ENCODE measurements around the gene C3orf20.
A peak's percentile ranks its signal among the peaks of the same experiment; 100 is the strongest.
"Not testable (repeated sequence)": the region's sequence is repeated elsewhere in the genome, so short reads cannot be mapped to it uniquely, and the experiment has no call there.

C3orf20 gene

DNA sequence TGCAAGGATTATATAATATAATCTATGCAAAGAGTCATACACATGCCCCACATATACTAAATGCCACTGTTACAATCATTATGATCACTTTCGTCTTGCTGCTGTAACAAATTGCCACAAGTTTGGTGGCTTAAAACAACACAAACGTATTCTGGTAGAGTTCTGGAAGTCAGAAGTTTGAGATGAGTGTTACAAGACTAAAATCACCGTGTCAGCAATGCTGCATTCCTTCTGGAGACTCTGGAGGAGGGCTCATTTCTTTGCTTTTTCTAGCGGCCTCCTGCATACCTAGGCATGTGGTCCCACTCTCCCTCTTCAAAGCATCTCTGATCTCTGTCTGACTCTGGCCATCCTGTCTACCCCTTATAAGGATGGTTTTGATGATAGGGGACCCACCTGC lies 24.7 kb upstream of the C3orf20 start:
- DNase-seq (ENCODE audit: low read depth), result no peak

DNA sequence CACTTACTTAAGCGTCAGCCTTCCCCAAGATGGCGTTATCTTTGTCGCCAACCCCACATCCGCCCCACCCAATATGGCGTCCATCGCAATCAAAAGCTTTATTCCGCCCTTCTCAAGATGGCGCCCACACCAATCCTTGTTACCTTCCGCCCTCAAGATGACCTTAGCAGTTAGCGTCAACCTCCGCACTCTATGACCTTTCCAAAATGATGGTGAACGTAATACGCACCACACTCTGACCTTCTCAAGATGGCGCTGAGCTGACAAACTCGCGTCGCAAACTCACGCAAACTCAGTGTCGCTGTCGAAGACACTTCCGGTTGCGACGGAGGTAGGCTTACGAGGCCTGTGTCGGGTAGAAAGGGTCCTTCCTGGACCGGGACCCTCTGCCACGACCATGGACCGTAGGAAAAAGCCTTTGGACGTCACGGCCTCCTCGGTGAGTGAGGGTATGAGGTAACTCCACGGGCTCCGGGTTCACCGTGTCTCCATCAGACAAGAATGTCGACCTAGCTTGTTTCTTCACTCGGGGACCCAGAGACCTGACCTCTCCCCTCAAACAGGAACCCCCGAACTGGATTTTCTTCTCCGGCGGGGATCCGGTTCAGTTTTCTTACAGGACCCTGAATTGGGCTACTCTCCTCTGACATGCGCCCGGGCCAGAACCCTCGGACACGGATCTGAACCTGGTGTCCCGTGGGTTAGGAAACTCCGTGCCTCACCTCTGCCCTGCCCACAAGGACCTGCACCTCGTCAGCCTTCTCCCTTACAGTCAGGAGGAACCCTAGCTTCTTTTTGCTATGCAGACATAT lies 23.3 kb upstream of the C3orf20 start, which contains the start of gene CCDC174:
TSS of gene CCDC174 (plus strand) at position 323 of the 812 bp plus-strand sequence. CDS start at position 398, 75 bp downstream.
- DNase-seq (ENCODE audit: low read depth), result peak; percentile 99

GRCh38 chr3:14652360-14652907 lies 22.5 kb upstream of the C3orf20 start:
- not testable (repeated sequence) for DNase-seq (ENCODE audit: low read depth)

- DNase-seq (ENCODE audit: low read depth), result no peak
Observed at GRCh38 chr3:14657579-14657978, 17.4 kb upstream of the C3orf20 start.

DNA sequence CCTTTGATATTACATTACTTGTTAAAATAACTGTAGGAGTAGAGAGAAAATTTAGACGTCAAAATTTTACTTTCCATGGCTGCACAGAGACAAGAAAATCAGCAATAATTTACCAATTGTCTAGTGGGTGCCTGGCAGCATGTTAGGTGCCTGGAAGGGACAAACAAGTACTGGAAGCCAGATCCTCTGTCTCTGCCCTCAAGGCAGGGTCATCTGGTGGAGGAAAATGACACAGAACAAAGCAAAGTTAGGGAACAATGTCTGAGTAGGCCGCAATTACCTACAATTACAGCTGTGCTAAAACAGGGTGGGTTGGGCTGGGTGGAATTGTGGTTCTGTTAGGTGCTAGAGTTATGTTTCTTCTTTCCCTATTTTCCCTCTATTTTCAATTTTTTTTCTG lies 16.0 kb upstream of the C3orf20 start:
- no peak for DNase-seq (ENCODE audit: low read depth)

DNA sequence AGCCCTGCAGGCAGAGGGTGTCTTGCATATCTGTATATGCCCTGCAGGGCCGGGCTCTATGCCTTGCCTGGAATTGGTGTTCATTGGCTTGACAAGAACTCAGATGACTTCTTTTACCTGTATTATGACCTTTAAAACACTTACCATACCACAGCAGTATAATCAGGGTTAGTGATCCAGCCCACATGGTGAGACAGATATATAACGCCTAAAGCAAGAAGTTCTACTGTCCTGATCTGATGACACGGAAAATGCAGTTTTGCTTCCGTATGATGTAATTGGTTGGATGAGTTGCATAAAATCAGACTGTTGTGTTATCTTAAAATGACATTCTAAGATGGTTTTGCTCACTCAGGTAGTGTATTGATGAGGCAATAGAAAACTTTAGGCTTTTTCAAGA lies 14.0 kb upstream of the C3orf20 start:
- DNase-seq (ENCODE audit: low read depth), result no peak

GRCh38 chr3:14663396-14664135 lies 11.4 kb upstream of the C3orf20 start:
- DNase-seq (ENCODE audit: low read depth), result no peak

DNA sequence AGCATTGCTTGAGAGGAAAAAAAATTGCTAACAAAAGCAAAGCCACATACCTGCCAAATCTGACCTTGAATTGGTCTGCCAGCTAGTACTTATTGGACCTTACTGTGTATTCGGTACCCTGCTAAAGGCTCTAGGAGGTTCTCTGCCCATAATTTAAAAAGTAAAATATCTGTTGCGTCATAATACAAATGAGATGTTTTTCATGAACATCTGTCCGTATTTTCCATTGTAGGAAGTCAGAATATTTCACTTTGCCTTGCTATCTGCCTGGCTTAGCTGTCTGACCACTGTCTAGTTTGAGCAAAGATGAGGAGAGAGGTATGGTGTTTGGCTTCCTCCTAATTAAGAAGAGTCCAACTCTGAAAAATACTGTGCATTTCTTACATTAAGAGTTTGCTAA lies 10.8 kb upstream of the C3orf20 start:
- no peak for DNase-seq (ENCODE audit: low read depth)

- no peak for DNase-seq (ENCODE audit: low read depth)
Observed at GRCh38 chr3:14672588-14672987, 2.4 kb upstream of the C3orf20 start.

DNA sequence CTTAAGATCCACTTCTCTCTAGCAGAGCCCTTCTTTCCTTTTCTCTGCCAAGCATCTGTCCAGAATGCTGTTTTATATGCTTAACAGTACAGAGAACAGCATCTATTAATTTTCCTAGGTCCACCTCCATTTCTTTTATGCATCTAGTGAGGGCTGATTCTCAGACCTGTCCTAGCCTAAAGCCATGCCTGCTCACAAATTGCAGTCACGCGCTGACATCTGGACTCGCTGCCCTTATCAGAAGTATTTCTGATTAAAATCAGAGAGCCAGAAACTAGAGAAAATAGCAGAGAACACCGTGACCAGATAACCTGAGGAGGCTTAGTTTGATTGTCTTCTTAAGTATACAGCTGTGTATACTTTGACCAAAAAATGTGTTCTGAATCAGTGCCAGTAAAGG lies 1.9 kb downstream of the C3orf20 start:
- DNase-seq (ENCODE audit: low read depth), result no peak

DNA sequence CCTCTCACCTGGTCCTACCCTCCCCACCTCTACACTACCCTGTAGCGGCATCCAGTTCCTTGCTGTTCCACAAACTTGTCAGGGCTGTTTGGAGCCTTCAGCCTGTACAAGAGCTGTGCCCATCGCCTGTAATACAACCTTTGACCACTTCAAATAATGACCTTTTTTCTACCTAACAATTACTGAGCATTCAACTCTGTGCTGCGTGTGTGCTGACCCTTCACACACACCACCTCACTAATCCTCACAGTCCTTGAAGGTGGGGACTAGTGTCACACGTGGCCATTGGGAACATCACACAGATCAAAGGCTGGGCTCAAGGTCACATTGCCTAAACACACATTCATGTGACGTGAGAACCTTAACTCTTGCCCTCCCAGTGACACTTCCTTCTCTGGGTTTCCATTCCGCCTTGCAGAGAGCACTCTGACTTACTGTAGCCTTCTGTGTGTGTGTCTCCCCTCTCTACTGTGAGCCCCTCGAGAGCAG lies 3.1 kb downstream of the C3orf20 start:
- no peak for DNase-seq (ENCODE audit: low read depth)

GRCh38 chr3:14680115-14680514 lies 5.2 kb downstream of the C3orf20 start:
- no peak for DNase-seq (ENCODE audit: low read depth)

- no peak for DNase-seq (ENCODE audit: low read depth)
Observed at GRCh38 chr3:14680716-14681115, 5.8 kb downstream of the C3orf20 start.

DNA sequence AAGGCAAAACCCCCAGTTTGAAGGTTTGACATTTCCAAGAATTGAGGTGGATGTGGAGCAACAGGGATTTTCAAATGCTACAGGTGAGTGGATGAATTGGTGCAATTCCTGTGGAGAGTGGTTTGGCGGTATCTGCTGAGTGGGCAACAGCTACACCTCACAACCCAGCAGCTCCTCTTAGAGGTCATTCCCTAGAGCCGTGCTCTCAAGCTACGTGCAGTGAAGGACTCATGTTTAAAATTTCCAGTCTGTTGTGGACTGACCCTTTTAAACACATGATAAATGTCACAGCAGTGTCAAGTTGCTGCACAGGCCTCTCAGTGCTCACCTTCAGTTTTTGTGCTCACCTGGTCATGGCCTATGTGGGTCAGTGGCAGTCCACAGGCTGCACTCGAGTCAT lies 9.5 kb downstream of the C3orf20 start:
- no peak for DNase-seq (ENCODE audit: low read depth)

DNA sequence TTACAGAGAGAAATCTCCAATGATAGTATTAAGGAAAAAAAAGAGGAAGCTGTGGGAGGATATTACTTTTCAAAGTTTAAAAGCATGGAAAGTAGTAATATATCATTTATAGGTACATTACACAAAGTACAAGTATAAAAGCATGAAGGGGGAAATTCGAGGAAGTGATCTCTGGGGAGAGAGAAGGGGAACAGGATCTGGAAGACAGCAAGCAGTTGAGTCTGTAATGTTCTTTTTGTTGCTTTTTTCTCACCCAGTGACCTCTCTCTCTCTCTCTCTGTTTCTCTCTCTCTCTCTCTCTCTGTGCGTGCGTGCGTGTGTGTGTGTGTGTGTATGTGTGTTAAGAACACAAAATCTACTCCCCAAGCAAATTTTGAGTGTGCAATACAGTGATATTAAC lies 10.2 kb downstream of the C3orf20 start:
- DNase-seq (ENCODE audit: low read depth), result no peak

GRCh38 chr3:14687360-14687759 lies 12.4 kb downstream of the C3orf20 start:
- DNase-seq (ENCODE audit: low read depth), result no peak

- DNase-seq (ENCODE audit: low read depth), result no peak
Observed at GRCh38 chr3:14688525-14688924, 13.6 kb downstream of the C3orf20 start.

- DNase-seq (ENCODE audit: low read depth), result no peak
Observed at GRCh38 chr3:14689247-14689980, 14.5 kb downstream of the C3orf20 start.

- no peak for DNase-seq (ENCODE audit: low read depth)
Observed at GRCh38 chr3:14691239-14691638, 16.3 kb downstream of the C3orf20 start.

GRCh38 chr3:14691719-14692118 lies 16.8 kb downstream of the C3orf20 start:
- no peak for DNase-seq (ENCODE audit: low read depth)

DNA sequence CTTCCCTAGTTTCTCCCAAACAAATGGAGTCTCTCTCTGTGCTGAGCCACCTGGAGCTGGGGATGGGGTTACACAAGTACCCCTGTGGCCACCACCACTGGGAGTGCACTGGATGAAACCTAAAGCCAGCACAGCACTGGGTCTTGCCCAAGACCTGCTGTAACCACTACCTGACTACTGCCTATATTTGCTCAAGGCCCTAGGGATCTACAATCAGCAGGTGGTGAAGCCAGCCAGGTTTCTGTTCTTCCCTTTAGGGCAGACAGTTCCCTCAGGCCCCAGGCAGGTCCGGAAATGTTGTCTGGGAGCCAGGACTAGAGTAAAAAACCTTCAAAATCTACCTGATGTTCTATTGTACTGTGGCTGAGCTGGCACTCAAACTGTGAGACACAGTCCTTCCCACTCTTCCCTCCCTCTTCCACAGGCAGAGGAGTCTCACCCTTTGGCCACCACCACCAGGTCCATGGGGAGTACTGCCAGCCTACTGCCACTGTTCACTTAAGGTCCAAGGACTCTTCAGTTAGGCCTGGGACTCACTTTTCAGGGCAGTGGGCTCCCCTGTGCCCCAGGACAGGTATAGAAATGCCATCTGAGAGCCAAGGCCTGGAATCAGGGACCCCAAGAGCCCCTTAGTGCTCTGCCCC lies 23.8 kb downstream of the C3orf20 start:
- no peak for DNase-seq (ENCODE audit: low read depth)

DNA sequence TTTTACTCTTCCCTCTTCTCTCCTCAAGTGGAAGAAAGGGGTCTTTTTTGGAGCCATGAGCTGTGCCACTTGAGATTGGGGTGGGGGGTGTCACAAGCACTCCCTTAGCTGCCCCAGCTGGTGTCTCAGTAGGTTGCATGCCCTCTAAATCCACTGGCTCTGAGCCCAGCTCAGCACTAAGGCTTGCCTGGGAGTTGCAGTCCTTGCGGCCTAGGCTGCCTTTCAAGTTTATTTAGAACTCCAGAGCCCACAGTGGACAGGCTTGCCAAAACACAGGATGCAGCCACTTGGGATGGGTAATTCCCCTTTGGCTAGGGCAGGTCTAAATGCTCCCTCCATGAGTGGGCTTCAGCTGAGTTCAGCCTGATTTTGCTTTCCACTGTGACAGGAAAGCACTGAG lies 24.7 kb downstream of the C3orf20 start:
- DNase-seq (ENCODE audit: low read depth), result no peak

Data from HS-27A (cell line).